ENCODE results near the gene PFDN1.

Gene PFDN1

DNA sequence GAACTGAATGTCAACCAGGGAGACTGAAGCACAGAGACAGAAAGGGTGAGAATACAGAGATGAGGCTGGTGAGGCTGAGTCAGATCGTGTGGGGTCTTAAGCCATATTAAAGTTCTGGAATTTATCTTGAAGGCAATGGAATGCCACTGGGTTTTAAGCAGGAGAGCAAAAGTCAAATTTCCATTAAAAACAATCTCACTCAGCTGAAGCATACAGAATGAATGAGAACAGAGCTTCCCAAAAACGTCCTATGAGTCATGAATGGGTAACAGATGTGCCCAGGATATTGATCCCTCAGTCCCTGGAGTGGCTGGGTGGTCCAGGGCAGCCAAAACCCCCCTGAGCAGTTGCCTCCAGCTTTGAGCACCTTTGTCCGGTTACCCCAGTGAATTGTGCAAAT is 44.9 kb downstream of the PFDN1 start:
- no peak overlapping the region for H3K4me3 ChIP-seq (ENCODE audit: low read length)
- no peaks in the 10 kb centered on the region for H3K9me3 ChIP-seq (ENCODE audit: control insufficient read depth, insufficient read depth, low read length)
- no peaks in the 10 kb centered on the region for H3K4me1 ChIP-seq (ENCODE audit: control insufficient read depth, low read length)
- no peaks in the 10 kb centered on the region for H4K20me1 ChIP-seq (ENCODE audit: control insufficient read depth, insufficient read depth, low read depth, low read length)
- no peak overlapping the region for H3K4me2 ChIP-seq (ENCODE audit: low read length)
- peaks cover 3% of the 10 kb centered on the region; the same call in 1 of the 2 replicates for H3K79me2 ChIP-seq (ENCODE audit: control insufficient read depth, low read length)
- TF ChIP-seq, protein P1, sequence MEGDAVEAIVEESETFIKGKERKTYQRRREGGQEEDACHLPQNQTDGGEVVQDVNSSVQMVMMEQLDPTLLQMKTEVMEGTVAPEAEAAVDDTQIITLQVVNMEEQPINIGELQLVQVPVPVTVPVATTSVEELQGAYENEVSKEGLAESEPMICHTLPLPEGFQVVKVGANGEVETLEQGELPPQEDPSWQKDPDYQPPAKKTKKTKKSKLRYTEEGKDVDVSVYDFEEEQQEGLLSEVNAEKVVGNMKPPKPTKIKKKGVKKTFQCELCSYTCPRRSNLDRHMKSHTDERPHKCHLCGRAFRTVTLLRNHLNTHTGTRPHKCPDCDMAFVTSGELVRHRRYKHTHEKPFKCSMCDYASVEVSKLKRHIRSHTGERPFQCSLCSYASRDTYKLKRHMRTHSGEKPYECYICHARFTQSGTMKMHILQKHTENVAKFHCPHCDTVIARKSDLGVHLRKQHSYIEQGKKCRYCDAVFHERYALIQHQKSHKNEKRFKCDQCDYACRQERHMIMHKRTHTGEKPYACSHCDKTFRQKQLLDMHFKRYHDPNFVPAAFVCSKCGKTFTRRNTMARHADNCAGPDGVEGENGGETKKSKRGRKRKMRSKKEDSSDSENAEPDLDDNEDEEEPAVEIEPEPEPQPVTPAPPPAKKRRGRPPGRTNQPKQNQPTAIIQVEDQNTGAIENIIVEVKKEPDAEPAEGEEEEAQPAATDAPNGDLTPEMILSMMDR (IDR thresholded peaks at IDR 0.05; ENCODE audit: low read depth, low read length, poor library complexity, severe bottlenecking): no peak
- no peak for TF ChIP-seq EZH2phosphoT487 (IDR thresholded peaks at IDR 0.05; ENCODE audit: borderline replicate concordance, low read length)
- H3K36me3 ChIP-seq (ENCODE audit: control insufficient read depth, low read length): no peaks in the 10 kb centered on the region; the same call in 1 of the 2 replicates
- no peak overlapping the region for H3K27ac ChIP-seq (ENCODE audit: low read depth, low read length)
- no peaks in the 10 kb centered on the region for H3K9me2 ChIP-seq (replicated peaks; ENCODE audit: control insufficient read depth, low read length)
- H3F3A ChIP-seq (ENCODE audit: control insufficient read depth, insufficient read depth): no peaks in the 10 kb centered on the region
- no peaks in the 10 kb centered on the region for H3K27me3 ChIP-seq (ENCODE audit: control insufficient read depth, low read length)

GRCh38 chr5:140256726-140257125 is 46.2 kb downstream of the PFDN1 start:
- TF ChIP-seq EZH2phosphoT487 (IDR thresholded peaks at IDR 0.05; ENCODE audit: borderline replicate concordance, low read length): no peak
- TF ChIP-seq, protein P1 (IDR thresholded peaks at IDR 0.05; ENCODE audit: low read depth, low read length, poor library complexity, severe bottlenecking): no peak
- Histone ChIP-seq H3K79me2 (ENCODE audit: control insufficient read depth, low read length) (peaks cover 3% of the 10 kb centered on the region; the same call in 1 of the 2 replicates), H3K4me2 (ENCODE audit: low read length) (no peak overlapping the region), H3K27me3 (ENCODE audit: control insufficient read depth, low read length) (no peaks in the 10 kb centered on the region), H3K36me3 (ENCODE audit: control insufficient read depth, low read length) (no peaks in the 10 kb centered on the region; the same call in 1 of the 2 replicates), H3K4me1 (ENCODE audit: control insufficient read depth, low read length) (no peaks in the 10 kb centered on the region), H3K27ac (ENCODE audit: low read depth, low read length) (no peak overlapping the region), H3K9me3 (ENCODE audit: control insufficient read depth, insufficient read depth, low read length) (no peaks in the 10 kb centered on the region), H4K20me1 (ENCODE audit: control insufficient read depth, insufficient read depth, low read depth, low read length) (no peaks in the 10 kb centered on the region), H3K4me3 (ENCODE audit: low read length) (no peak overlapping the region), H3K9me2 (replicated peaks; ENCODE audit: control insufficient read depth, low read length) (no peaks in the 10 kb centered on the region), H3F3A (ENCODE audit: control insufficient read depth, insufficient read depth) (no peaks in the 10 kb centered on the region)

- Histone ChIP-seq H3K27ac (ENCODE audit: low read depth, low read length) (no peak overlapping the region), H3K27me3 (ENCODE audit: control insufficient read depth, low read length) (no peaks in the 10 kb centered on the region), H3K4me2 (ENCODE audit: low read length) (no peak overlapping the region), H3K36me3 (ENCODE audit: control insufficient read depth, low read length) (no peaks in the 10 kb centered on the region; the same call in 1 of the 2 replicates), H4K20me1 (ENCODE audit: control insufficient read depth, insufficient read depth, low read depth, low read length) (no peaks in the 10 kb centered on the region), H3K4me3 (ENCODE audit: low read length) (no peak overlapping the region), H3K9me2 (replicated peaks; ENCODE audit: control insufficient read depth, low read length) (no peaks in the 10 kb centered on the region), H3K9me3 (ENCODE audit: control insufficient read depth, insufficient read depth, low read length) (no peaks in the 10 kb centered on the region), H3K79me2 (ENCODE audit: control insufficient read depth, low read length) (peaks cover 3% of the 10 kb centered on the region; the same call in 1 of the 2 replicates), H3F3A (ENCODE audit: control insufficient read depth, insufficient read depth) (no peaks in the 10 kb centered on the region), H3K4me1 (ENCODE audit: control insufficient read depth, low read length) (no peaks in the 10 kb centered on the region; the same call in 1 of the 2 replicates)
- TF ChIP-seq EZH2phosphoT487 (IDR thresholded peaks at IDR 0.05; ENCODE audit: borderline replicate concordance, low read length): no peak
- TF ChIP-seq, protein P1 (IDR thresholded peaks at IDR 0.05; ENCODE audit: low read depth, low read length, poor library complexity, severe bottlenecking): no peak
Measured at GRCh38 chr5:140255460-140256157, 47.3 kb downstream of the PFDN1 start.
